22Rv1 (cell line): ENCODE measurements around the gene PFKFB4.

Experiments used
- ZFX ChIP-seq: fragments of 450-650 bp; IDR thresholded peaks from 2 replicates; pipeline ENCODE4 v1.6.1; 2017; ENCODE audit warnings: antibody characterized with exemption, borderline replicate concordance
- TF ChIP-seq, protein P1 (sequence below): fragments of 450-650 bp; IDR thresholded peaks from 2 replicates; pipeline ENCODE4 v1.5.1; 2017; ENCODE audit warnings: mild to moderate bottlenecking

- TF ChIP-seq, protein P1, sequence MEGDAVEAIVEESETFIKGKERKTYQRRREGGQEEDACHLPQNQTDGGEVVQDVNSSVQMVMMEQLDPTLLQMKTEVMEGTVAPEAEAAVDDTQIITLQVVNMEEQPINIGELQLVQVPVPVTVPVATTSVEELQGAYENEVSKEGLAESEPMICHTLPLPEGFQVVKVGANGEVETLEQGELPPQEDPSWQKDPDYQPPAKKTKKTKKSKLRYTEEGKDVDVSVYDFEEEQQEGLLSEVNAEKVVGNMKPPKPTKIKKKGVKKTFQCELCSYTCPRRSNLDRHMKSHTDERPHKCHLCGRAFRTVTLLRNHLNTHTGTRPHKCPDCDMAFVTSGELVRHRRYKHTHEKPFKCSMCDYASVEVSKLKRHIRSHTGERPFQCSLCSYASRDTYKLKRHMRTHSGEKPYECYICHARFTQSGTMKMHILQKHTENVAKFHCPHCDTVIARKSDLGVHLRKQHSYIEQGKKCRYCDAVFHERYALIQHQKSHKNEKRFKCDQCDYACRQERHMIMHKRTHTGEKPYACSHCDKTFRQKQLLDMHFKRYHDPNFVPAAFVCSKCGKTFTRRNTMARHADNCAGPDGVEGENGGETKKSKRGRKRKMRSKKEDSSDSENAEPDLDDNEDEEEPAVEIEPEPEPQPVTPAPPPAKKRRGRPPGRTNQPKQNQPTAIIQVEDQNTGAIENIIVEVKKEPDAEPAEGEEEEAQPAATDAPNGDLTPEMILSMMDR, result no peak
- TF ChIP-seq ZFX, result no peak
Measured at GRCh38 chr3:48532977-48533337, 23.6 kb downstream of the PFKFB4 start.
